ENCODE results near the gene TICAM2.

TICAM2 gene

GRCh38 chr5:115577741-115578140 is 24.5 kb downstream of the TICAM2 start:
- ATAC-seq: no peak
- TF ChIP-seq TOX (CRISPR knock-in tag; IDR thresholded peaks at IDR 0.05; ENCODE audit: borderline replicate concordance): no peak
- no peak for TF ChIP-seq OSR1 (CRISPR knock-in tag; IDR thresholded peaks at IDR 0.05)
- no peak for TF ChIP-seq ZNF8 (CRISPR knock-in tag; IDR thresholded peaks at IDR 0.05)
- TF ChIP-seq BACH2 (CRISPR knock-in tag; IDR thresholded peaks at IDR 0.05; ENCODE audit: borderline replicate concordance): no peak
- TF ChIP-seq CSRNP3 (CRISPR knock-in tag; IDR thresholded peaks at IDR 0.05): no peak
- TF ChIP-seq TSHZ2 (CRISPR knock-in tag; IDR thresholded peaks at IDR 0.05): no peak
- TF ChIP-seq ZNF565 (CRISPR knock-in tag; conservative IDR thresholded peaks at IDR 0.05; ENCODE audit: low read depth): no peak
- no peak for TF ChIP-seq TCF4 (CRISPR knock-in tag; IDR thresholded peaks at IDR 0.05; ENCODE audit: borderline replicate concordance)
- no peak for TF ChIP-seq PATZ1 (CRISPR knock-in tag; IDR thresholded peaks at IDR 0.05; ENCODE audit: borderline replicate concordance)
- TF ChIP-seq ISL1 (CRISPR knock-in tag; IDR thresholded peaks at IDR 0.05): no peak

- no peak for TF ChIP-seq TOX (CRISPR knock-in tag; IDR thresholded peaks at IDR 0.05; ENCODE audit: borderline replicate concordance)
- TF ChIP-seq PPARA (CRISPR knock-in tag; IDR thresholded peaks at IDR 0.05; ENCODE audit: borderline replicate concordance): no peak
- no peak for TF ChIP-seq GLIS3 (CRISPR knock-in tag; IDR thresholded peaks at IDR 0.05)
- no peak for TF ChIP-seq ISL1 (CRISPR knock-in tag; IDR thresholded peaks at IDR 0.05)
- no peak for TF ChIP-seq ZC3H10 (CRISPR knock-in tag; IDR thresholded peaks at IDR 0.05)
- ATAC-seq: no peak
Observed at GRCh38 chr5:115577329-115577728, 24.9 kb downstream of the TICAM2 start.

- TF ChIP-seq SNAI2 (CRISPR knock-in tag; IDR thresholded peaks at IDR 0.05) (no peak), ZC3H10 (CRISPR knock-in tag; IDR thresholded peaks at IDR 0.05) (no peak), ZFP3 (CRISPR knock-in tag; IDR thresholded peaks at IDR 0.05) (no peak), ZNF70 (CRISPR knock-in tag; IDR thresholded peaks at IDR 0.05) (no peak), BACH2 (CRISPR knock-in tag; IDR thresholded peaks at IDR 0.05; ENCODE audit: borderline replicate concordance) (no peak), TSHZ2 (CRISPR knock-in tag; IDR thresholded peaks at IDR 0.05) (no peak)
- peak; percentile 68 for ATAC-seq
Observed at GRCh38 chr5:115575167-115576070, 26.9 kb downstream of the TICAM2 start.

GRCh38 chr5:115573133-115573532 is 29.1 kb downstream of the TICAM2 start:
- ATAC-seq: peak; percentile 80
- TF ChIP-seq CSDC2 (CRISPR knock-in tag; IDR thresholded peaks at IDR 0.05) (no peak), PPARA (CRISPR knock-in tag; IDR thresholded peaks at IDR 0.05; ENCODE audit: borderline replicate concordance) (no peak), ISL1 (CRISPR knock-in tag; IDR thresholded peaks at IDR 0.05) (peak; percentile 23; the same call in 1 of the 2 replicates)

All from SK-N-SH treated with all-trans-retinoic acid at 6 μM for 48 hours (cell line).